A172 (cell line): ENCODE data around the gene LAPTM5. TPM values are rescaled to one million over a fixed set of nuclear protein-coding genes. Genes with fewer than 3 reads are reported as not detected.
"Not testable (repeated sequence)": the region's sequence is repeated elsewhere in the genome, so short reads cannot be mapped to it uniquely, and the experiment has no call there.

Experiments used
- DNase-seq: peaks from one replicate; pipeline ENCODE4 v3.0.0-alpha.2; 2015; ENCODE audit warnings: low spot score
- total RNA-seq: library from RNA; depleted of rRNA; stranded (reverse); fragments of >200 nt; shearing (Covaris generic); gene quantifications from 2 replicates; pipeline ENCODE4 v1.2.3, GENCODE V29; 2014; rRNA removed

The LAPTM5 gene
- total RNA-seq = 0.12 TPM in 1 of 2 replicates, not detected in the other

- DNase-seq = no peak
These were observed at the start of gene LAPTM5 for GRCh38 chr1:30757352-30758120. LAPTM5 (minus strand) TSS chr1:30757774; CDS start chr1:30757745, 29 bp downstream.

GRCh38 chr1:30806381-30807317 is 49.1 kb upstream of the LAPTM5 start:
- no peak for DNase-seq

GRCh38 chr1:30805304-30806003 is 47.9 kb upstream of the LAPTM5 start:
- no peak for DNase-seq

- DNase-seq = no peak
These were observed 47.2 kb upstream of the LAPTM5 start for GRCh38 chr1:30804822-30805221.

- no peak for DNase-seq
These were observed 46.8 kb upstream of the LAPTM5 start for GRCh38 chr1:30804352-30804751.

GRCh38 chr1:30803562-30803961 is 46.0 kb upstream of the LAPTM5 start:
- DNase-seq = no peak

GRCh38 chr1:30801771-30802198 is 44.2 kb upstream of the LAPTM5 start:
- peak; percentile 25 for DNase-seq

- no peak for DNase-seq
These were observed 41.6 kb upstream of the LAPTM5 start for GRCh38 chr1:30799233-30799511.

GRCh38 chr1:30798389-30799232 is 41.0 kb upstream of the LAPTM5 start:
- DNase-seq = no peak

- no peak for DNase-seq
These were observed 37.5 kb upstream of the LAPTM5 start for GRCh38 chr1:30795026-30795425.

GRCh38 chr1:30794260-30794659 is 36.7 kb upstream of the LAPTM5 start:
- no peak for DNase-seq

- no peak for DNase-seq
These were observed 35.6 kb upstream of the LAPTM5 start for GRCh38 chr1:30793209-30793608.

GRCh38 chr1:30791868-30792267 is 34.3 kb upstream of the LAPTM5 start:
- DNase-seq = no peak

GRCh38 chr1:30790850-30791778 is 33.5 kb upstream of the LAPTM5 start:
- no peak for DNase-seq

GRCh38 chr1:30790256-30790525 is 32.6 kb upstream of the LAPTM5 start:
- not testable (repeated sequence) for DNase-seq

- DNase-seq = no peak
These were observed 32.0 kb upstream of the LAPTM5 start for GRCh38 chr1:30789388-30790255.

GRCh38 chr1:30788580-30789387 is 31.2 kb upstream of the LAPTM5 start:
- no peak for DNase-seq

- DNase-seq = no peak
These were observed 30.4 kb upstream of the LAPTM5 start for GRCh38 chr1:30787856-30788495.
